Amniotic stem cell (primary cell): ENCODE measurements around the gene PCNT.

Source experiments
- DNase-seq: peaks from one replicate; lab custom pipeline; 2025; lab: John Stamatoyannopoulos, UW

Gene PCNT

DNA sequence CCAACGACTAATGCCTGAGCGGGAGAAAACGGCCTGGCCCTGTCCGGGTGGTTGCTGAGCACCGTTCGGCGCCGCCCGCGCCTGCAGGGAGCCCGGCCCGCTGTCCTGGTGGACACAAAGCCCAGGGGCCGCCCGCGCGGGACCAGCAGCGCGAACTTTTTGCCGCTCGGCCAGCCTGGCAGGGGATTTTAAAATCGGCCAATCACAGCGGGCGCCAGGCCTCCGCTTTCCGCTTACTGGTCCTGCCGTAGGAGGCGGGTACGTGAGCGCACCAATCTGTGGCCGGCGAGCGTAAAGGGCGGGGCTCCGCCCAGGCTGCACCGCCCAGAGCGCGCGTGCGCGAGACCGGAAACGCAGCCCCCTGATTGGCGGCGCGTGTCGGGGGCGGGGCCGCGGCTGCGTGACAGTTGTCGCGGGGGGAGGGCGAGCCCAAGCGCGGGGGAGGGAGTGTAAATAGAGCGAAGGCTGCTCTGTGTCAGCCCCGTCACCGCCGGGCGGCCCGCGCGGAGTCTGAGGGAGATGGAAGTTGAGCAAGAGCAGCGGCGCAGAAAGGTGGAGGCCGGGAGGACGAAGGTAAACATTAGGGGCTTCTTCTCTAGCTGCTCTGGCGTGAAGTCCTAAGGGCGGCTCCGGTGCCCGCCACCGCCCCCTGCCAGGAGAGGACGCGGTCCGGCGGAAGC is at the start of gene PCNT, which contains the start of gene C21orf58:
Gene PCNT (plus strand): TSS at position 447 of the 680 bp plus-strand sequence. CDS start 73 bp downstream, at position 520.
Gene C21orf58 (minus strand): TSS at position 161 of the 680 bp plus-strand sequence. CDS start 1,132 bp downstream, outside the sequence.
- peak; percentile 91 for DNase-seq

DNA sequence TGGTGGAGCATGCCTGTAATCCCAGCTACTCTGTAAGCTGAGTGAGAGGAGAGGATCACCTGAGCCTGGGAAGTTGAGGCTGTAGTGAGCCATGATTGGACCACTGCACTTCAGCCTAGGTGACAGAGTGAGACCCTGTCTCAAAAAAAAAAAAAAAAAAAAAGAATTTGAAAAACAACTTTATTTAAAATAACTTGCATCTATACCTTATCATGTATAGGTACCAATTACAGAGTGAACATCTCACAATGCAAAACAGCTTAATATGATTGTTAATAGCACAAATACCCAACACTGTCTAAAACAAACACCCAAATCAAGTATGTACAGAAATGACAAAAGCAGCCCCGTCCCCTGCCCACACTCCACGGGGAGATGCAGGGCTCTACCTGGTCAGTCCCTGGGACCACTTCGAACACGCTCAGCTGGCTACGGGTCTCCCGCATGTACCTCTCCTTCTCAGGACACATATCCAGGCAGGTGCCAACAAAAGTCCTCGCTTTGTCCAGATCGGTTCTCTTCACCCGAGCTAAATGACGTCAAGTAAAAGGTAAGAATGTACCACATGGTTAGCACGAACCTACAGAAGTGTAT is 49.1 kb upstream of the PCNT start:
- no peak for DNase-seq

GRCh38 chr21:46284077-46284644 is 39.8 kb upstream of the PCNT start:
- DNase-seq: no peak

DNA sequence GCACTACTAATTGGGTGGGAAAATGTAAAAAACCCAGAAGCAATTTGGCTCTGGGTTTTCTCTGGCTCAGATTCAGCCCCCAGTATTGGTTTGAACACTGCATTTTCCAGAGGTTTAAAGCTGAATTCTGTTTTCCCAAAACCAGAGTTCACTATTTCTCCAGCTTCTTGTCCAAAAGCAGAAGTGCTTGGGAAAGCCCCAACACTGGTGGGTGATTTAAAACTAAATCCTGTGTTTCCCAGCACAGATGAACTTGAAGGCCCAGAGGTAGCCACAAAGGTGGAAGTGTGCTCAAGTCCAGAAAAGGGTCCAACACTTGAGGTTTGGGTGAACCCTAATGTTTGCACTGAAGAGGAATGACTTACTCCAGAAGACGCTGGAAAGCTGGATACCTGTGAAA is 39.2 kb upstream of the PCNT start:
- DNase-seq: no peak

GRCh38 chr21:46285206-46285661 is 38.7 kb upstream of the PCNT start, which contains the start of gene MCM3AP:
Gene MCM3AP, minus strand, starts transcription at chr21:46285611. Its CDS starts 325 bp downstream, at chr21:46285286.
- DNase-seq: no peak

GRCh38 chr21:46285761-46286647 is 38.0 kb upstream of the PCNT start, which contains the start of gene YBEY:
Gene YBEY, plus strand, starts transcription at chr21:46286342. Its CDS starts 572 bp downstream, at chr21:46286914.
- DNase-seq: peak; percentile 94

DNA sequence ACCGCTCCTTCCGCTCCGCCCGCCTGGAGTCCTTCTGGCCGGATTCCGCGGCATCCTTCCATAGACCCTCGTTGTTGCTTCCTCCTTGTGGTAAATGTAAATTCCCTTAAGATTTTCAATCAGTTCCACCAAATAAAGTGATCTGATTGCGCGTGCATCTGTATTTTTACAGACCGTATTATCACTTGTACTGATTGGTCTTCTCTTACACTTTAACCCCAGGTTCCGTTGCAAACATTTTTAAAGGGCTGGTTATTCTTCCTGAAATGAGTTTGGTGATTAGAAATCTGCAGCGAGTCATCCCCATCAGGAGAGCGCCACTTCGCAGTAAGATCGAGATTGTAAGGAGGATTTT is 37.3 kb upstream of the PCNT start:
- DNase-seq: no peak

DNA sequence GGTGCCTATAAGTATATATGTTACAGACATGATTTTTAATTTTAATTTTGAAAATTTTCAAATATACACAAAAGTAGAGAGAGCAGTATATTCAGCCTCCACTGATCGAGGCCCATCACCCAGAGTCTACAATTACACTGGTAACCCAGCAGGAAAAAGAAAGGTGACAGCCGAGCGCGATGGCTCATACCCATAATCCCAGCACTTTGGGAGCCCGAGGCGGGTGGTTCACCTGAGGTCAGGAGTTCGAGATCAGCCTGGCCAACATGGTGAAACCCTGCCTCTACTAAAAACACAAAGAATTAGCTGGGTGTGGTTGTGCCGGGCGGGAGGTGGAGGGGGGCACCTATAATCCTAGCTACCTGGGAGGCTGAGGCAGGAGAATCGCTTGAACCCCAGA is 36.4 kb upstream of the PCNT start:
- DNase-seq: no peak

DNA sequence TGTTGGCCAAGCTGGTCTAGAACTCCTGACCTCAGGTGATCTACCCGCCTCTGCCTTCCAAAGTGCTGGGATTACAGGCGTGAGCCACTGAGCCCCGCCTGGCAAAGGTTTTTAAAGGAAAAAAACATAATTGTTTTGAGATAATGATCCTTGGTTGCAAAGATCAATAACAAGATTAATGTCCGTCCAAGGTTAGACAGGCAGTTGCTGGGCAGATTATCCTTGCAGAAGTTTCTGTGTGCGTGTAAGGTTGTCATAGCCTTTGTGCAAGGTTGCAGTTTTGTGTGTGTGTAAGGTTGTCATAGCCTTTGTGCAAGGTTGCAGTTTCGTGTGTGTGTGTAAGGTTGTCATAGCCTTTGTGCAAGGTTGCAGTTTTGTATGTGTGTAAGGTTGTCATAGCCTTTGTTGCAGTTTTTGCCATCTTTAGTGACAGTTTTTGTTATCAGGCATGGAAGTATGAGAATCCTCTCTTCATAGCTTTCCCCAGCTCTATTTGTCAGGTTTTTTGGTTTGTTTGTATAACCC is 34.2 kb upstream of the PCNT start:
- no peak for DNase-seq

- DNase-seq: no peak
Measured at GRCh38 chr21:46291561-46291960, 32.4 kb upstream of the PCNT start.

GRCh38 chr21:46294647-46295176 is 29.2 kb upstream of the PCNT start:
- no peak for DNase-seq

DNA sequence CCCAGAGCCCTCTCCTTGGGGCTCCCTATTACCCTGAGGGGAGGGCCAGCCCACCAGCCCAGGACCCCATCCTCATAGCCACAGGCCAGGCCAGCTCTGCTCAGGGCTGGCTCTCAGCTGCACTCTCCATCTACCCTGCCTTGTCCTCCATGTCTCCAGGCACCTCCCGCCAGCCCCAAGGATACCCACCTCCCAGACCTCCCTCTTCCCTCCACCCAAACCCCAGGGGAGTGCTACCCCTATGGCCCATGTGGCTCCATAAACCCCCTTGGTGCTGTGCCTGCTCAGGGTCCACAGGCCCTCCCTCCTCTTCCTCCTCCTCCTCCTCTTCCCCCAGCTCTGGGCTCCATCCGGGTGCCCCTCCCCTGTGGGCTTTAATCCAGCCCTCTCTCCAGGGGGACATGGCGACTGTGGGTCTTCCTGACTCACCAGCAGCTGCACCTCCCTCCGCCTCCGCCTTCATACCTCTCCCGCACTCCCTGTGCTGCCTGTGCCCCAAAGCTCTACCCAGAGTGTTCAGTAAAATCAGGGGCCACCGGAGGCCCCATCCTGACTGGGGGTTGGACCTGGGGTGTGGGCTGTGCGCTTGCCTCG is 28.7 kb upstream of the PCNT start:
- DNase-seq: no peak

GRCh38 chr21:46295996-46296752 is 27.8 kb upstream of the PCNT start:
- DNase-seq: no peak

DNA sequence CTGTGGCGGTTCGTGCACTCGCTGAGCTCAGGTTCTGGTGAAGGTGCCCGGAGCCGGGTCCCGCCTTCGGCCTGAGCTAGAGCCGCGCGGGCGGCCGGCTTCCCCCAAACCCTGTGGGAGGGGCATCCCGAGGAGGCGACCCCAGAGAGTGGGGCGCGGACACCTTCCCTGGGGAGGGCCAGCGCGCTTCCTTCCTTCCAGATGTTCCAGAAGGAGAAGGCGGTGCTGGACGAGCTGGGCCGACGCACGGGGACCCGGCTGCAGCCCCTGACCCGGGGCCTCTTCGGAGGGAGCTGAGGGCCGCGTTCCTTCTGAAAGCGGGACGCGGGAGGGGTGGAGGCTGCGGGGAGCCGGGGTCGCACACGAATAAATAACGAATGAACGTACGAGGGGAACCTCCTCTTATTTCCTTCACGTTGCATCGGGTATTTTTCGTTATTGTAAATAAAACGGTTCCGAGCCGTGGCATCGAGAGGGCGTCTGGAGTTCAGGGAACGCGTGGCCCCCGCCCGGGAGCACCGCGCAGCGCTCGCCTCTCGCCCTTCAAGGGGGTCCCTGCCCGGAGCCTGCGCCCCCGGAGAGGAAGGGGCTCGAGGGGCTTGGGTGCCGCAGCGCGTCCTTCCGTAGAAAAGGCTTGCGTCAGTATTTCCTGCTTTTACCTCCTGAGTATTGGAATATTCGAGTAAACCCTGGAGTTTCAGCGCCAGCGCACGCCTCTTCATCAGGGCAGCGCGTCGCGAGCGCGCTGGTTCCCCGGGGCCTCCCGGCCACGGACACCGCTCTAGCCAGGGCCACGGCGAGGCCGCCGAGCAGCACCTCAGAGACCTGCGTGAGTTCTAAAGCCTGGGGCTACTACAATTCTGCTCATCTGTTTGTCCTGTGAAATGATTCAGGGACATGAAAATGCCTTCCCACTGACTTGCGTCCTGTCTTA is 26.4 kb upstream of the PCNT start:
- no peak for DNase-seq

- DNase-seq: no peak
Measured at GRCh38 chr21:46299167-46299566, 24.8 kb upstream of the PCNT start.

DNA sequence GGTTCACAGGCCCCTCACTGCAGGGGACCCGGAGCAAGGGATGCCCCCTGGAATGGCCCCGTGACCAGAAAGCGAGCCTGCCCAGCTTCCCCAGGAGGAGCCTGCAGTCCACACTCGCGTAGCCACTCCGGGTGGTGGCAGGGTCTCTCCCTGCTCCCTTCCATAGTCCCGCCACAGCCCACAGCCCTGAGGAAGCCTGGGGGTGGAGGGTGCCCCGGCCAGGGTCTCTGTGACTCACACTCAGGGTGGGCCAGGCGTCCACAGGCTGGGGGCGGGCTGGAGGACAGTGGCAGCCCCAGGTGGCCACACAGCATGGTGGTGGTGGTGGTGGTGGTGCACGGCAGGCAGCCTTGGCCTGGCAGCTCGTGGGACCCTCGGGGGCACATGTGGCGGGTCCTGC is 22.2 kb upstream of the PCNT start:
- no peak for DNase-seq

GRCh38 chr21:46304437-46304836 is 19.5 kb upstream of the PCNT start:
- DNase-seq: no peak

GRCh38 chr21:46304955-46305354 is 19.0 kb upstream of the PCNT start:
- DNase-seq: no peak

DNA sequence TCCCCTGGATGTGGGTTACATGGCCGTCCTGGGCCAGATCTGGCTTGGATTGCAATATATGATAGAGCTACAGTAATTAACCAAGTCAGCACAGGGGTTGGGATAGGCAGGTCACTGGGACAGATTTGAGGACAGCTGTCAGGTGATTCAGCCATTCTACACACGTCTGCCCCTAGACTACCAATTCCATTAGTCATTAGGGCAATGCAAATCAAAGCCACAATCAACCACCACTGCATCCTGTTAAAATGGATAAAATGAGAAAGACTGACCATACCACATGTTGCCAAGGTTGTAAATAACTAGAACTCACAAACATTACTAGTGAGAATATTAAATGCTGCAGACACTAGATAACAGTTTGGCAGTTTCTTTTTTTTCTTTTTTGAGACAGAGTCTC is 16.3 kb upstream of the PCNT start:
- DNase-seq: no peak
